Nephron (organoid): ENCODE data around the gene ZNF143.
A peak's percentile ranks its signal among the peaks of the same experiment; 100 is the strongest.

Source experiments
- H3K27ac Mint-ChIP-seq, 3 experiments: 2 replicates each; pipeline ENCODE4 v1.8.0; 2020; ENCODE audit warnings: mixed read lengths in 3 of 3, mild to moderate bottlenecking in 2 of 3, moderate library complexity in 1 of 3
- H3K27me3 Mint-ChIP-seq: 2 replicates; pipeline ENCODE4 v1.8.0; 2021; ENCODE audit warnings: low read depth, mild to moderate bottlenecking, moderate library complexity, mixed read lengths
- H3K36me3 Mint-ChIP-seq: 2 replicates; pipeline ENCODE4 v1.8.0; 2020; ENCODE audit warnings: low read depth, mixed read lengths
- H3K4me1 Mint-ChIP-seq: 2 replicates; pipeline ENCODE4 v1.8.0; 2020; ENCODE audit warnings: mixed read lengths
- H3K4me3 Mint-ChIP-seq, 3 experiments: 2 replicates each; pipeline ENCODE4 v1.8.0; 2020; ENCODE audit warnings: mild to moderate bottlenecking in 3 of 3, mixed read lengths in 3 of 3, moderate library complexity in 2 of 3
- H3K9me3 Mint-ChIP-seq: 2 replicates; pipeline ENCODE4 v1.8.0; 2020; ENCODE audit warnings: mixed read lengths
- TF ChIP-seq, protein P1 (sequence below), 3 experiments: fragments of 200-600 bp; sonication (generic); IDR thresholded peaks; one replicate each; pipeline ENCODE4 v1.5.0; 2021; ENCODE audit warnings: antibody characterized with exemption in 3 of 3; ENCODE audit not compliant: unreplicated experiment in 3 of 3

Gene ZNF143

DNA sequence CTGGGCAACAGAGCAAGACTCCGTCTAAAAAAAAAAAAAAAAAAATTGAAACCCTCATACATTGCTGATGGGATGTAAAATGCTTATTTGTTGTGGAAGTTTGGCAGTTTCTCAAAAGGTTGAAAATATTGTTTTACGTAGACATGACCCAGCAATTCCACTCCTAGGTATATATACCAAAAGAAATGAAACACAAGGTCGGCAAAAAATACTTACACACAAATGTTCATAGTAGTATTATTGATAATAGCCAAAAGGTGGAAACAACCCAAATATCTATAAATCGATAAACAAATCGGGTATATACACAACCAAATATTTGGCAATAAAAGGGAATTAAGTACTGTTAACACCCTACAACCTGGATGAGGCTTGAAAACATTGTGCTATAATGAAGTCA, 5.1 kb upstream of the ZNF143 start:
- peak overlapping the region; percentile 8 to 54 (median 31) for H3K4me3 Mint-ChIP-seq
- TF ChIP-seq, protein P1, sequence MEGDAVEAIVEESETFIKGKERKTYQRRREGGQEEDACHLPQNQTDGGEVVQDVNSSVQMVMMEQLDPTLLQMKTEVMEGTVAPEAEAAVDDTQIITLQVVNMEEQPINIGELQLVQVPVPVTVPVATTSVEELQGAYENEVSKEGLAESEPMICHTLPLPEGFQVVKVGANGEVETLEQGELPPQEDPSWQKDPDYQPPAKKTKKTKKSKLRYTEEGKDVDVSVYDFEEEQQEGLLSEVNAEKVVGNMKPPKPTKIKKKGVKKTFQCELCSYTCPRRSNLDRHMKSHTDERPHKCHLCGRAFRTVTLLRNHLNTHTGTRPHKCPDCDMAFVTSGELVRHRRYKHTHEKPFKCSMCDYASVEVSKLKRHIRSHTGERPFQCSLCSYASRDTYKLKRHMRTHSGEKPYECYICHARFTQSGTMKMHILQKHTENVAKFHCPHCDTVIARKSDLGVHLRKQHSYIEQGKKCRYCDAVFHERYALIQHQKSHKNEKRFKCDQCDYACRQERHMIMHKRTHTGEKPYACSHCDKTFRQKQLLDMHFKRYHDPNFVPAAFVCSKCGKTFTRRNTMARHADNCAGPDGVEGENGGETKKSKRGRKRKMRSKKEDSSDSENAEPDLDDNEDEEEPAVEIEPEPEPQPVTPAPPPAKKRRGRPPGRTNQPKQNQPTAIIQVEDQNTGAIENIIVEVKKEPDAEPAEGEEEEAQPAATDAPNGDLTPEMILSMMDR (IDR thresholded peaks at IDR 0.05; ENCODE audit: unreplicated experiment in 3 of 3) = no peak
- H3K4me1 Mint-ChIP-seq = peaks cover 11% of the 10 kb centered on the region
- no peaks in the 10 kb centered on the region for H3K27me3 Mint-ChIP-seq
- peak overlapping the region in 1 of 3 experiments; percentile 25 for H3K27ac Mint-ChIP-seq
- peaks cover 10% of the 10 kb centered on the region for H3K9me3 Mint-ChIP-seq
- H3K36me3 Mint-ChIP-seq = peaks cover 23% of the 10 kb centered on the region

DNA sequence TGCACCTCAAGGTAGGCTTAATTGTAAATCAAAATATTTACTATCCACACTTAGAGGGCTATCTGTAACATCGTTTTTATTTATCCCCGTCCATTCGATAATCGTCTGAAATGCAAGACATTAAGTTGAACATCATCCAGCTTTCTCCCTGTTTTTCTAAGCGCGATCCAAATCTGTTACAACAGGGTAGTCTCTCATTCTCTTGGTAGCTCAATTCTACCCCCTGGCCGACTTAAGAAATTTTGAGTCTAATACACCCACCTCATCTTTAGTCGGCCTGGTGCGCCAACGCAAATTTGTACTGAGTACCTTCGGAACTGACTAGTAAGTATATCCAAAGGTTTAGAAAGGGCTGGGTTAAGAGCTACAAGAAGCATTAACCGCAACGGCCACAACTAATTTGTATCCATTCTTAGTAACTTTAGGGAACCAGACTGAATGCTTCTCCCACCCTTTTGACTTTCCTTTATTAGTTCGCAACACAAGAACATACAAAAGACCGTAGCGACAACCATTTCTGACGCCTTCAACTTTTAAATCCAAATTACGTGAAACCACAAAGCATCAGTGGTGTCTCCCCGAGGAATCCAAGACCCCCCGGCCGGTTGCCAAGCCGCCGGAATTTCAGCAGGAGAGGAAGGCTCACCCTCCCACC, 1.0 kb upstream of the ZNF143 start:
- TF ChIP-seq, protein P1 (IDR thresholded peaks at IDR 0.05; ENCODE audit: unreplicated experiment in 3 of 3) = no peak
- H3K9me3 Mint-ChIP-seq = no peaks in the 10 kb centered on the region

DNA sequence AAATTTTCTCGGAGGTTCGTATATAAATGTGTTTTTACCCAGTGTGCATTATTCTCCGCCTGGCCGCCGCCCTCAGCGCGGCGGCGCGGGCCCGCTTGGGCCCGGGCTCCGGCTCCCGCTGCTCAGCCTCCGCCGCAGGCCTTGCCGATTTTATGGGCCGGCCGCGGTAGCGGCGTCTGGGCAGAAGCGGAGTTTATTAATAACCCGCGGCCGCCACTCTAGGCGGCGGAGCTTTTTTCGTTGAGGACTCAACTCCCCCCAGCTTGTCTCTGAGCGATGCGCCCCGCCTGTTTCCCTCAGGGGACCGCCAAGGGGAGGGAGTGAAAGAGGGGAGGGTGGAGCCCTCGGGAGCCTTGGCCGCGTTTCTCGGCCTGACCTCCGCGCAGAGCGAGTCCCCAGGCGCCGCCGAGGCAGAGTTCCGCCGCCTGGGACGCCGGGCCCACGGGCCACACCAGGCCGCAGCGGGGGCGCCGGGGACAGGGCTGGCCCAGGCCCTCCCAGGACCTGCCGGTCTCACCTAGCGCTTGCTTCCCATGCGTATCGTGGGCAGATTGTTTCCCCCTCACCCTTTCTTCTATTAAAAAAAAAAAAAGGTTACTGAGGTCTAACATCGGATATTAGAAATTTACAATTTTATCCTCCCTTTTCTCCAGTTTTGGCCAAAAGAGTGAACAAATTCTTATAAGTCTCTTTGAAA, 399 bp downstream of the ZNF143 start:
- H3K36me3 Mint-ChIP-seq = peaks cover 11% of the 10 kb centered on the region
- H3K4me3 Mint-ChIP-seq = peak overlapping the region; percentile 97 to 98 (median 97)
- H3K27me3 Mint-ChIP-seq = no peaks in the 10 kb centered on the region
- no peaks in the 10 kb centered on the region for H3K9me3 Mint-ChIP-seq
- H3K27ac Mint-ChIP-seq = peak overlapping the region; percentile 99 to 100 (median 99)
- peaks cover 28% of the 10 kb centered on the region for H3K4me1 Mint-ChIP-seq
- TF ChIP-seq, protein P1 (IDR thresholded peaks at IDR 0.05; ENCODE audit: unreplicated experiment in 3 of 3) = no peak

More for the DNA sequence above, 1.0 kb upstream of the ZNF143 start:
- peak overlapping the region; percentile 99 to 100 (median 99) for H3K27ac Mint-ChIP-seq
- H3K27me3 Mint-ChIP-seq = no peaks in the 10 kb centered on the region
- H3K4me1 Mint-ChIP-seq = peaks cover 28% of the 10 kb centered on the region
- peak overlapping the region; percentile 97 to 98 (median 97) for H3K4me3 Mint-ChIP-seq
- H3K36me3 Mint-ChIP-seq = peaks cover 11% of the 10 kb centered on the region

DNA sequence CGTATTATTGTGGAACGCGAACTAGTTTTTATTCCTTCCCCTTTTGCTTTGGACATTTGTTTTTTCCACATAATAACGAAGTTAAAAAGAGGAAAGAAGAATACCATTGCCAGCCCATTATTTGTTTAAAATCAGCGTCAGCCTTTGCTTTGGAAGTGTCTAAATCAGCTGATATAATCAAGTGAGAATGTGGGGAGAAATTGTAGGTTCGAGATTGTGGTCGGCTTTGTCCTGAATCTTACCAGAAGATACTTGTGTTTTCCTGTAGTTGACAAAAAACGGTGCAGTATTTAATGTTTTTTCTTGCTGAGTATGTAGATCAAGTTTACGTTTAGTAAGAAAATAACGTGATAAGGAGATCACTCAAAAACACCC, 935 bp downstream of the ZNF143 start:
- H3K27me3 Mint-ChIP-seq = no peaks in the 10 kb centered on the region
- peak overlapping the region; percentile 99 to 100 (median 99) for H3K27ac Mint-ChIP-seq
- TF ChIP-seq, protein P1 (IDR thresholded peaks at IDR 0.05; ENCODE audit: unreplicated experiment in 3 of 3) = no peak
- H3K4me1 Mint-ChIP-seq = peaks cover 28% of the 10 kb centered on the region
- no peaks in the 10 kb centered on the region for H3K9me3 Mint-ChIP-seq
- peaks cover 11% of the 10 kb centered on the region for H3K36me3 Mint-ChIP-seq
- H3K4me3 Mint-ChIP-seq = peak overlapping the region; percentile 97 to 98 (median 97)

DNA sequence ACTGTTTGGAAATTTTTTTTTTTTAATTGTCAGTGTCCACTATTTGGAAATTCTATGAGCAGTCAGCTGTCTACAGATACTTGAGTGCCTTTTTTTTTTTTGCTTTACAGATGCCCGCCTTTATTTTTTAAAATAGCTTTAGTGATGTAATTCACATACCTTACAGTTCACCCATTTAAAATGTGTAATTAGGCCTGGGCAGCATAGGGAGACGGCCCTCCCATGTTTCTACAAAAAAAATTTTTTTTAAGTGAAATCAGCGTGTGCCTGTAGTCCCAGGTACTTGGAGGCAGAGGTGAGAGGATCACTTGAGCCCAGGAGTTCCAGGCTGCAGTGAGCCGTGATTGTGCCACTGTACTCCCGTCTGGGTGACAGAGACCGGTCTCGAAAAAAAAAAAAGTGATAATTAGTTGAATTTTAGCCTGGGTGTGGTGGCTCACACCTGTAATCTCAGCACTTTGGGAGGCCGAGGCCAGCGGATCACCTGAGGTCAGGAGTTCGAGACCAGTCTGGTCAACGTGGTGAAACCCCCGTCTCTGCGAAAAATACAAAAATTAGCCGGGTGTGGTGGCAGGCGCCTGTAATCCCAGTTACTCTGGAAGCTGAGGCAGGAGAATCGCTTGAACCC, 1.5 kb downstream of the ZNF143 start:
- Mint-ChIP-seq H3K4me3 (peak overlapping the region; percentile 97 to 98 (median 97)), H3K4me1 (peaks cover 28% of the 10 kb centered on the region), H3K27me3 (no peaks in the 10 kb centered on the region), H3K9me3 (no peaks in the 10 kb centered on the region), H3K27ac (peak overlapping the region; percentile 99 to 100 (median 99)), H3K36me3 (peaks cover 11% of the 10 kb centered on the region)
- TF ChIP-seq, protein P1 (IDR thresholded peaks at IDR 0.05; ENCODE audit: unreplicated experiment in 3 of 3) = no peak
